Measurements from ENCODE around the gene VTI1B.

- TF ChIP-seq POLR2A (IDR thresholded peaks at IDR 0.05; ENCODE audit: low read length) (no peak), CHD4 (IDR thresholded peaks at IDR 0.05; ENCODE audit: borderline replicate concordance) (no peak), MYC (IDR thresholded peaks at IDR 0.05; ENCODE audit: borderline replicate concordance, low read length) (no peak), EP300 (IDR thresholded peaks at IDR 0.05) (no peak), POLR2AphosphoS2 (conservative IDR thresholded peaks at IDR 0.05; ENCODE audit: low read length) (no peak), MAX (IDR thresholded peaks at IDR 0.05) (no peak), REST (IDR thresholded peaks at IDR 0.05) (no peak), CTCF (IDR thresholded peaks at IDR 0.05) (no peak)
Measured at GRCh38 chr14:67650151-67650550, 24.3 kb downstream of the VTI1B start.

Data from A549 (cell line).